Naive B cell (primary cell): ENCODE results near the gene DPYSL5. TPM values are rescaled to one million over a fixed set of nuclear protein-coding genes. Genes with fewer than 3 reads are reported as not detected.
"Not testable (repeated sequence)": the region's sequence is repeated elsewhere in the genome, so short reads cannot be mapped to it uniquely, and the experiment has no call there.

Source experiments
- ATAC-seq, 2 donors: fragments of 150-1000 bp; cut with Tn5 transposase; 2 replicates each; pipeline ENCODE4 v1.10.0; 2021; ENCODE audit warnings: low read depth in 2 of 2, mild to moderate bottlenecking in 2 of 2, moderate library complexity in 2 of 2
- DNase-seq: peaks from one replicate; pipeline ENCODE4 v3.0.0; 2022
- H3K27ac Mint-ChIP-seq, 6 donors: one replicate each; pipeline ENCODE4 v1.8.0; 2020 to 2022; ENCODE audit warnings: mild to moderate bottlenecking in 6 of 6, mixed read lengths in 6 of 6, moderate library complexity in 5 of 6, inconsistent platforms in 2 of 6
- H3K27me3 Mint-ChIP-seq, 3 donors: one replicate each; pipeline ENCODE4 v1.8.0; 2021 to 2022; ENCODE audit warnings: mixed read lengths in 3 of 3, mild to moderate bottlenecking in 1 of 3
- H3K36me3 Mint-ChIP-seq, 2 donors: one replicate each; pipeline ENCODE4 v1.8.0; 2020 to 2022; ENCODE audit warnings: mixed read lengths in 2 of 2, inconsistent platforms in 1 of 2, mild to moderate bottlenecking in 1 of 2
- H3K4me1 Mint-ChIP-seq, 3 donors: one replicate each; pipeline ENCODE4 v1.8.0; 2020 to 2022; ENCODE audit warnings: mixed read lengths in 3 of 3, inconsistent platforms in 1 of 3, mild to moderate bottlenecking in 1 of 3, moderate library complexity in 1 of 3
- H3K4me3 Mint-ChIP-seq, 8 donors: one replicate each; pipeline ENCODE4 v1.8.0; 2020 to 2022; ENCODE audit warnings: mild to moderate bottlenecking in 8 of 8, mixed read lengths in 8 of 8, moderate library complexity in 8 of 8, inconsistent platforms in 2 of 8
- H3K9me3 Mint-ChIP-seq, 7 donors: one replicate each; pipeline ENCODE4 v1.8.0; 2020 to 2022; ENCODE audit warnings: mixed read lengths in 7 of 7, mild to moderate bottlenecking in 5 of 7, inconsistent platforms in 2 of 7, moderate library complexity in 1 of 7
- polyA plus RNA-seq, 6 donors: library from polyadenylated mRNA; unstranded; fragments of 300-500 nt; fragmentation: Illumina TruSeq; gene quantifications; one replicate each; pipeline ENCODE4 v1.2.3, GENCODE V29; 2021; ENCODE audit warnings: low read depth in 6 of 6

DPYSL5 gene
- polyA plus RNA-seq, 6 donors from 2014 or later = not detected

- Mint-ChIP-seq H3K9me3 (no peaks in the 10 kb centered on the region), H3K4me3 (no peak overlapping the region), H3K27me3 (peaks cover 29 to 54% (median 46%) of the 10 kb centered on the region in 3 donors), H3K4me1 (no peaks in the 10 kb centered on the region), H3K36me3 (no peaks in the 10 kb centered on the region), H3K27ac (no peak overlapping the region)
- no peak for ATAC-seq
- no peak for DNase-seq
Observed at GRCh38 chr2:26870585-26871095, 22.7 kb downstream of the DPYSL5 start.

- Mint-ChIP-seq H3K9me3 (no peaks in the 10 kb centered on the region), H3K27ac (no peak overlapping the region), H3K27me3 (peaks cover 24 to 55% (median 44%) of the 10 kb centered on the region in 3 donors), H3K36me3 (no peaks in the 10 kb centered on the region), H3K4me3 (no peak overlapping the region), H3K4me1 (no peaks in the 10 kb centered on the region)
- ATAC-seq (no peak), DNase-seq (no peak)
Observed at GRCh38 chr2:26873286-26873983, 25.5 kb downstream of the DPYSL5 start.

GRCh38 chr2:26874514-26874913 lies 26.6 kb downstream of the DPYSL5 start:
- Mint-ChIP-seq H3K36me3 (no peaks in the 10 kb centered on the region), H3K27ac (no peak overlapping the region), H3K4me1 (no peaks in the 10 kb centered on the region), H3K4me3 (no peak overlapping the region), H3K9me3 (no peaks in the 10 kb centered on the region), H3K27me3 (peaks cover 23 to 54% (median 37%) of the 10 kb centered on the region in 3 donors)
- ATAC-seq = no peak
- no peak for DNase-seq

- Mint-ChIP-seq H3K9me3 (no peaks in the 10 kb centered on the region), H3K4me1 (no peaks in the 10 kb centered on the region), H3K4me3 (no peak overlapping the region), H3K27ac (no peak overlapping the region), H3K36me3 (peaks cover 0 to under 1% of the 10 kb centered on the region in 2 donors), H3K27me3 (peaks cover 21 to 55% (median 38%) of the 10 kb centered on the region in 3 donors)
- DNase-seq (no peak), ATAC-seq (no peak)
Observed at GRCh38 chr2:26875065-26875634, 27.2 kb downstream of the DPYSL5 start.

GRCh38 chr2:26875808-26876207 lies 27.9 kb downstream of the DPYSL5 start:
- Mint-ChIP-seq H3K27ac (no peak overlapping the region), H3K4me3 (no peak overlapping the region), H3K36me3 (peaks cover 0 to 7% of the 10 kb centered on the region in 2 donors), H3K4me1 (peaks cover 0 to 3% (median 0%) of the 10 kb centered on the region in 3 donors), H3K27me3 (peaks cover 25 to 57% (median 41%) of the 10 kb centered on the region in 3 donors), H3K9me3 (no peaks in the 10 kb centered on the region)
- DNase-seq (no peak), ATAC-seq (no peak)

GRCh38 chr2:26876260-26876659 lies 28.3 kb downstream of the DPYSL5 start:
- Mint-ChIP-seq H3K9me3 (no peaks in the 10 kb centered on the region), H3K36me3 (peaks cover 0 to 8% of the 10 kb centered on the region in 2 donors), H3K4me1 (peaks cover 0 to 3% (median 0%) of the 10 kb centered on the region in 3 donors), H3K27me3 (peaks cover 25 to 62% (median 45%) of the 10 kb centered on the region in 3 donors), H3K27ac (no peak overlapping the region), H3K4me3 (no peak overlapping the region)
- no peak for ATAC-seq
- no peak for DNase-seq

- H3K4me3 Mint-ChIP-seq = no peak overlapping the region
- H3K27me3 Mint-ChIP-seq = peaks cover 25 to 57% (median 43%) of the 10 kb centered on the region in 3 donors
- no peak overlapping the region for H3K27ac Mint-ChIP-seq
Observed at GRCh38 chr2:26877276-26877675, 29.3 kb downstream of the DPYSL5 start.

GRCh38 chr2:26880161-26880560 lies 32.2 kb downstream of the DPYSL5 start:
- DNase-seq = no peak
- Mint-ChIP-seq H3K27me3 (peaks cover 15 to 39% (median 29%) of the 10 kb centered on the region in 3 donors), H3K4me3 (no peak overlapping the region), H3K36me3 (peaks cover 0 to 8% of the 10 kb centered on the region in 2 donors), H3K4me1 (peaks cover 0 to 3% (median under 1%) of the 10 kb centered on the region in 3 donors), H3K9me3 (no peaks in the 10 kb centered on the region), H3K27ac (no peak overlapping the region)
- ATAC-seq = no peak

More at GRCh38 chr2:26877276-26877675, 29.3 kb downstream of the DPYSL5 start:
- ATAC-seq (no peak), DNase-seq (no peak)
- Mint-ChIP-seq H3K9me3 (no peaks in the 10 kb centered on the region), H3K4me1 (peaks cover 0 to 3% (median 0%) of the 10 kb centered on the region in 3 donors), H3K36me3 (peaks cover 0 to 8% of the 10 kb centered on the region in 2 donors)

GRCh38 chr2:26880910-26881435 lies 33.0 kb downstream of the DPYSL5 start:
- H3K9me3 Mint-ChIP-seq = no peaks in the 10 kb centered on the region
- peaks cover 0 to 8% of the 10 kb centered on the region in 2 donors for H3K36me3 Mint-ChIP-seq
- no peak overlapping the region for H3K4me3 Mint-ChIP-seq
- H3K27me3 Mint-ChIP-seq = peaks cover 15 to 33% (median 26%) of the 10 kb centered on the region in 3 donors
- H3K4me1 Mint-ChIP-seq = peaks cover 3 to 8% (median 3%) of the 10 kb centered on the region in 3 donors
- no peak overlapping the region for H3K27ac Mint-ChIP-seq
- ATAC-seq (no peak), DNase-seq (no peak)

- Mint-ChIP-seq H3K27me3 (peaks cover 15 to 27% (median 20%) of the 10 kb centered on the region in 3 donors), H3K4me1 (peaks cover 11 to 18% (median 12%) of the 10 kb centered on the region in 3 donors)
- not testable (repeated sequence) for ATAC-seq, H3K36me3 Mint-ChIP-seq, H3K27ac Mint-ChIP-seq, H3K4me3 Mint-ChIP-seq, H3K9me3 Mint-ChIP-seq, DNase-seq
Observed at GRCh38 chr2:26882220-26882619, 34.3 kb downstream of the DPYSL5 start.

GRCh38 chr2:26883956-26884355 lies 36.0 kb downstream of the DPYSL5 start:
- Mint-ChIP-seq H3K4me1 (peaks cover 17 to 21% (median 17%) of the 10 kb centered on the region in 3 donors), H3K9me3 (no peaks in the 10 kb centered on the region), H3K27ac (no peak overlapping the region), H3K36me3 (peaks cover 0 to 8% of the 10 kb centered on the region in 2 donors), H3K27me3 (peaks cover 13 to 20% (median 20%) of the 10 kb centered on the region in 3 donors), H3K4me3 (no peak overlapping the region)
- no peak for DNase-seq
- ATAC-seq = no peak

- ATAC-seq = no peak
- H3K4me3 Mint-ChIP-seq = no peak overlapping the region
Observed at GRCh38 chr2:26884486-26884885, 36.6 kb downstream of the DPYSL5 start.

GRCh38 chr2:26885651-26886329 lies 37.9 kb downstream of the DPYSL5 start:
- Mint-ChIP-seq H3K27ac (no peak overlapping the region), H3K27me3 (peaks cover 3 to 8% (median 7%) of the 10 kb centered on the region in 3 donors), H3K36me3 (peaks cover 0 to 1% of the 10 kb centered on the region in 2 donors), H3K9me3 (no peaks in the 10 kb centered on the region), H3K4me1 (peaks cover 14 to 21% (median 17%) of the 10 kb centered on the region in 3 donors), H3K4me3 (no peak overlapping the region)
- no peak for DNase-seq
- ATAC-seq = no peak

More at GRCh38 chr2:26884486-26884885, 36.6 kb downstream of the DPYSL5 start:
- DNase-seq = no peak
- Mint-ChIP-seq H3K27ac (no peak overlapping the region), H3K4me1 (peaks cover 17 to 21% (median 17%) of the 10 kb centered on the region in 3 donors), H3K27me3 (peaks cover 12 to 20% (median 18%) of the 10 kb centered on the region in 3 donors), H3K36me3 (peaks cover 0 to 8% of the 10 kb centered on the region in 2 donors), H3K9me3 (no peaks in the 10 kb centered on the region)
